SW480 (cell line): ENCODE data around the gene KRT9.
A peak's percentile ranks its signal among the peaks of the same experiment; 100 is the strongest.

Experiments
- DNase-seq: peaks from one replicate; pipeline ENCODE4 v3.0.0-alpha.2; 2016; ENCODE audit warnings: low spot score

KRT9 gene

GRCh38 chr17:41527063-41528023, 44.5 kb downstream of the KRT9 start:
- peak; percentile 62 for DNase-seq

- DNase-seq = no peak
These were observed 47.6 kb downstream of the KRT9 start for GRCh38 chr17:41524261-41524660.

- DNase-seq = peak; percentile 66
These were observed 48.1 kb downstream of the KRT9 start for GRCh38 chr17:41523787-41524186.

GRCh38 chr17:41523225-41523593, 48.6 kb downstream of the KRT9 start:
- DNase-seq = no peak

GRCh38 chr17:41522301-41523224, 49.3 kb downstream of the KRT9 start:
- DNase-seq = peak; percentile 82

GRCh38 chr17:41521574-41522261, 50.1 kb downstream of the KRT9 start:
- peak; percentile 99 for DNase-seq

GRCh38 chr17:41520821-41521521, 50.9 kb downstream of the KRT9 start:
- peak; percentile 77 for DNase-seq

- DNase-seq = no peak
These were observed 52.2 kb downstream of the KRT9 start for GRCh38 chr17:41519501-41520224.

GRCh38 chr17:41518789-41519449, 52.9 kb downstream of the KRT9 start, which contains the start of gene KRT15:
Gene KRT15 (minus strand): TSS chr17:41518890. CDS start chr17:41518827, 63 bp downstream.
- no peak for DNase-seq

GRCh38 chr17:41518031-41518430, 53.8 kb downstream of the KRT9 start:
- no peak for DNase-seq

- DNase-seq = no peak
These were observed 55.0 kb downstream of the KRT9 start for GRCh38 chr17:41516830-41517283.

- no peak for DNase-seq
These were observed 55.6 kb downstream of the KRT9 start for GRCh38 chr17:41516147-41516829.
